Measurements from ENCODE around the gene ZNF594. TPM values are rescaled to one million over a fixed set of nuclear protein-coding genes. Genes with fewer than 3 reads are reported as not detected.
"Not testable (repeated sequence)": the region's sequence is repeated elsewhere in the genome, so short reads cannot be mapped to it uniquely, and the experiment has no call there.

Gene ZNF594
- total RNA-seq, 2 experiments from 2014 or later, result 2.2 to 3.1 TPM

DNA sequence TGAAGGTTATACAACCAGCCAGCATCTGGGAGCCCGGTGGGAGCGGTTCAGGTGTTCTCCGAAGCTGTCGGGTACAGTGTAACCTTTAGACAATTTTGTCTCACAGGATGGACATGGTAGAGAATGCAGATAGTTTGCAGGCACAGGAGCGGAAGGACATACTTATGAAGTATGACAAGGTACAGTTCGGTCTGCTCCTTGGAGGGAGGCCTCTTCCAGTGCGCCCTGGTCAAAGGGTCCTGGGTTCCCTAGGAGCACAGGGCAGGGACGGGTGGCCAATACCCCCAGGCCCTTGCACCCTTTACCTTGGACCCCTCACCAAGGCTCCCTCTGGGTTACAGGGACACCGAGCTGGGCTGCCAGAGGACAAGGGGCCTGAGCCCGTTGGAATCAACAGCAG lies 61.4 kb downstream of the ZNF594 start:
- H3K36me3 Mint-ChIP-seq (ENCODE audit: low read depth); H3K9me3 Mint-ChIP-seq; H3K4me3 ChIP-seq (ENCODE audit: low read length); H3K4me3 Mint-ChIP-seq; DNase-seq; CTCF ChIA-PET; H3K9me3 ChIP-seq (ENCODE audit: control insufficient read depth in 1 of 2, insufficient read depth in 1 of 2, low read length in 2 of 2); H3K27ac ChIP-seq (ENCODE audit: low read depth in 1 of 2, low read length in 2 of 2); intact Hi-C loops (cut with DNase I, micrococcal nuclease); H3K27me3 ChIP-seq (ENCODE audit: control insufficient read depth in 1 of 2, insufficient read depth in 2 of 2, low read length in 2 of 2); H3K4me1 Mint-ChIP-seq (ENCODE audit: low read depth); H3K27ac Mint-ChIP-seq; H3K36me3 ChIP-seq (ENCODE audit: insufficient read depth, low read length); POLR2A ChIA-PET; ATAC-seq (ENCODE audit: poor library complexity); H3K4me1 ChIP-seq (ENCODE audit: insufficient read depth, low read length): not testable (repeated sequence)
- peaks cover 24% of the 10 kb centered on the region for H3K27me3 Mint-ChIP-seq

GRCh38 chr17:5129770-5130169 lies 61.9 kb downstream of the ZNF594 start:
- H3K4me3 Mint-ChIP-seq; intact Hi-C loops (cut with DNase I, micrococcal nuclease); H3K27me3 ChIP-seq (ENCODE audit: control insufficient read depth in 1 of 2, insufficient read depth in 2 of 2, low read length in 2 of 2); H3K36me3 ChIP-seq (ENCODE audit: insufficient read depth, low read length); H3K9me3 ChIP-seq (ENCODE audit: control insufficient read depth in 1 of 2, insufficient read depth in 1 of 2, low read length in 2 of 2); H3K4me1 Mint-ChIP-seq (ENCODE audit: low read depth); ATAC-seq (ENCODE audit: poor library complexity); H3K27ac ChIP-seq (ENCODE audit: low read depth in 1 of 2, low read length in 2 of 2); H3K27ac Mint-ChIP-seq; POLR2A ChIA-PET; H3K36me3 Mint-ChIP-seq (ENCODE audit: low read depth); H3K9me3 Mint-ChIP-seq; CTCF ChIA-PET; H3K4me3 ChIP-seq (ENCODE audit: low read length); H3K4me1 ChIP-seq (ENCODE audit: insufficient read depth, low read length): not testable (repeated sequence)
- peak in 1 of 14 experiments; percentile 16 for DNase-seq
- peaks cover 29% of the 10 kb centered on the region for H3K27me3 Mint-ChIP-seq

Other genes with a start within 250 kb of the ZNF594 start
- 100 to 1,000 TPM; 349 to 362 TPM for gene PFN1, start 243.3 kb downstream of the ZNF594 start, total RNA-seq
- 10 to 100 TPM; 17.2 to 20.5 TPM for gene ENO3, start 240.7 kb downstream of the ZNF594 start, total RNA-seq
- gene SPAG7, start 224.1 kb downstream of the ZNF594 start, total RNA-seq, result 10 to 100 TPM; 30.2 to 30.9 TPM
- 10 to 100 TPM; 41.6 to 51.3 TPM for gene CAMTA2, start 204.2 kb downstream of the ZNF594 start, total RNA-seq
- under 1 TPM in 1 of 2 experiments, not detected in 1; 0.19 TPM for gene INCA1, start 194.3 kb downstream of the ZNF594 start, total RNA-seq
- gene KIF1C, start 193.9 kb downstream of the ZNF594 start, total RNA-seq, result 10 to 100 TPM; 10.2 to 12.2 TPM
- gene SLC52A1, start 156.4 kb downstream of the ZNF594 start, total RNA-seq, result under 1 TPM in 1 of 2 experiments, not detected in 1; 0.17 TPM
- 1 to 10 TPM; 2.4 TPM for gene ZFP3, start 113.4 kb downstream of the ZNF594 start, total RNA-seq
- 1 to 10 TPM; 2.1 to 3.6 TPM for gene ZNF232, start 80.0 kb downstream of the ZNF594 start, total RNA-seq
- gene USP6, start 75.8 kb downstream of the ZNF594 start, total RNA-seq, result under 1 TPM; 0.05 to 0.08 TPM
- gene SCIMP, start 43.0 kb upstream of the ZNF594 start, total RNA-seq, result under 1 TPM; 0.31 to 0.47 TPM
- 10 to 100 TPM; 27.4 to 31.8 TPM for gene RABEP1, start 90.4 kb upstream of the ZNF594 start, total RNA-seq
- 100 to 1,000 TPM; 129 to 142 TPM for gene NUP88, start 227.8 kb upstream of the ZNF594 start, total RNA-seq
- gene RPAIN, start 228.3 kb upstream of the ZNF594 start, total RNA-seq, result 10 to 100 TPM; 68.7 to 77.5 TPM
- 10 to 100 TPM; 59.9 to 62.9 TPM for gene C1QBP, start 247.3 kb upstream of the ZNF594 start, total RNA-seq